ENCODE data around the gene EARS2. TPM values are rescaled to one million over a fixed set of nuclear protein-coding genes. Genes with fewer than 3 reads are reported as not detected.

EARS2 gene
- total RNA-seq, 1 donor from 2014 or later, result 27.9 TPM

GRCh38 chr16:23579371-23579770, 22.2 kb upstream of the EARS2 start:
- Histone ChIP-seq H3K4me3 (ENCODE audit: low read depth, low read length) (no peak overlapping the region), H3K27me3 (ENCODE audit: control insufficient read depth, insufficient read depth, low read length) (no peaks in the 10 kb centered on the region), H3K36me3 (ENCODE audit: control insufficient read depth, insufficient read depth, low read length) (peaks cover 3% of the 10 kb centered on the region)
- no peak for TF ChIP-seq CTCF (IDR thresholded peaks at IDR 0.05; ENCODE audit: insufficient read depth, low read length, severe bottlenecking)
- FAIRE-seq (no peak), DNase-seq (ENCODE audit: low read depth) (no peak)

- no peak for TF ChIP-seq CTCF (IDR thresholded peaks at IDR 0.05; ENCODE audit: insufficient read depth, low read length, severe bottlenecking)
- no peak for FAIRE-seq
- H3K36me3 ChIP-seq (ENCODE audit: control insufficient read depth, insufficient read depth, low read length), result peaks cover 10% of the 10 kb centered on the region
- H3K27me3 ChIP-seq (ENCODE audit: control insufficient read depth, insufficient read depth, low read length), result no peaks in the 10 kb centered on the region
- DNase-seq (ENCODE audit: low read depth), result peak; percentile 4
- H3K4me3 ChIP-seq (ENCODE audit: low read depth, low read length), result no peak overlapping the region
Observed at GRCh38 chr16:23578101-23578830, 21.1 kb upstream of the EARS2 start.

GRCh38 chr16:23577493-23577892, 20.3 kb upstream of the EARS2 start:
- no peak for DNase-seq (ENCODE audit: low read depth)
- Histone ChIP-seq H3K4me3 (ENCODE audit: low read depth, low read length) (no peak overlapping the region), H3K36me3 (ENCODE audit: control insufficient read depth, insufficient read depth, low read length) (peaks cover 10% of the 10 kb centered on the region), H3K27me3 (ENCODE audit: control insufficient read depth, insufficient read depth, low read length) (no peaks in the 10 kb centered on the region)
- TF ChIP-seq CTCF (IDR thresholded peaks at IDR 0.05; ENCODE audit: insufficient read depth, low read length, severe bottlenecking), result no peak
- no peak for FAIRE-seq

- FAIRE-seq, result no peak
- no peak for DNase-seq (ENCODE audit: low read depth)
- H3K36me3 ChIP-seq (ENCODE audit: control insufficient read depth, insufficient read depth, low read length), result peaks cover 13% of the 10 kb centered on the region
- no peaks in the 10 kb centered on the region for H3K27me3 ChIP-seq (ENCODE audit: control insufficient read depth, insufficient read depth, low read length)
- no peak for TF ChIP-seq CTCF (IDR thresholded peaks at IDR 0.05; ENCODE audit: insufficient read depth, low read length, severe bottlenecking)
- no peak overlapping the region for H3K4me3 ChIP-seq (ENCODE audit: low read depth, low read length)
Observed at GRCh38 chr16:23575834-23576233, 18.7 kb upstream of the EARS2 start.

- peaks cover 12% of the 10 kb centered on the region for H3K36me3 ChIP-seq (ENCODE audit: control insufficient read depth, insufficient read depth, low read length)
- FAIRE-seq, result no peak
- no peak for DNase-seq (ENCODE audit: low read depth)
- H3K4me3 ChIP-seq (ENCODE audit: low read depth, low read length), result no peak overlapping the region
- no peaks in the 10 kb centered on the region for H3K27me3 ChIP-seq (ENCODE audit: control insufficient read depth, insufficient read depth, low read length)
- TF ChIP-seq CTCF (IDR thresholded peaks at IDR 0.05; ENCODE audit: insufficient read depth, low read length, severe bottlenecking), result no peak
Observed at GRCh38 chr16:23573817-23574216, 16.7 kb upstream of the EARS2 start.

GRCh38 chr16:23572394-23572793, 15.2 kb upstream of the EARS2 start:
- Histone ChIP-seq H3K4me3 (ENCODE audit: low read depth, low read length) (no peak overlapping the region), H3K36me3 (ENCODE audit: control insufficient read depth, insufficient read depth, low read length) (peaks cover 19% of the 10 kb centered on the region), H3K27me3 (ENCODE audit: control insufficient read depth, insufficient read depth, low read length) (no peaks in the 10 kb centered on the region)
- DNase-seq (ENCODE audit: low read depth), result no peak
- no peak for TF ChIP-seq CTCF (IDR thresholded peaks at IDR 0.05; ENCODE audit: insufficient read depth, low read length, severe bottlenecking)
- FAIRE-seq, result no peak
